ENCODE measurements around the gene BNIP2. TPM values are rescaled to one million over a fixed set of nuclear protein-coding genes. Genes with fewer than 3 reads are reported as not detected.

The BNIP2 gene
- total and polyA plus RNA-seq, 2 donors (not counting 1 experiment from before 2014, with no cell fraction given), result 82.9 to 93.2 TPM

GRCh38 chr15:59618406-59618805 lies 70.7 kb downstream of the BNIP2 start:
- Histone ChIP-seq H3K27me3 (ENCODE audit: control insufficient read depth, insufficient read depth, low read length) (peaks cover 3% of the 10 kb centered on the region), H3K27ac (ENCODE audit: insufficient read depth, low read length) (no peak overlapping the region), H3K9ac (ENCODE audit: insufficient read depth, low read length) (no peak overlapping the region), H3K4me2 (ENCODE audit: extremely low read depth, insufficient read depth, low read length) (no peak overlapping the region), H2AFZ (ENCODE audit: low read length) (no peak overlapping the region), H3K4me1 (ENCODE audit: control insufficient read depth, extremely low read depth, insufficient read depth, low read length) (no peaks in the 10 kb centered on the region), H3K36me3 (ENCODE audit: control insufficient read depth, insufficient read depth, low read length) (no peaks in the 10 kb centered on the region), H3K79me2 (ENCODE audit: control insufficient read depth, insufficient read depth, low read length) (no peaks in the 10 kb centered on the region), H3K4me3 (replicated peaks in 1 of 4; ENCODE audit: control extremely low read depth in 1 of 4, insufficient read depth in 1 of 4, low read depth in 3 of 4, low read length in 4 of 4) (no peak overlapping the region), H4K20me1 (ENCODE audit: control insufficient read depth, extremely low read depth, insufficient read depth, low read length) (no peaks in the 10 kb centered on the region), H3K9me3 (ENCODE audit: control insufficient read depth, insufficient read depth, low read depth, low read length) (no peaks in the 10 kb centered on the region)
- DNase-seq (ENCODE audit: low read depth in 2 of 2), result no peak
- TF ChIP-seq, protein P1, sequence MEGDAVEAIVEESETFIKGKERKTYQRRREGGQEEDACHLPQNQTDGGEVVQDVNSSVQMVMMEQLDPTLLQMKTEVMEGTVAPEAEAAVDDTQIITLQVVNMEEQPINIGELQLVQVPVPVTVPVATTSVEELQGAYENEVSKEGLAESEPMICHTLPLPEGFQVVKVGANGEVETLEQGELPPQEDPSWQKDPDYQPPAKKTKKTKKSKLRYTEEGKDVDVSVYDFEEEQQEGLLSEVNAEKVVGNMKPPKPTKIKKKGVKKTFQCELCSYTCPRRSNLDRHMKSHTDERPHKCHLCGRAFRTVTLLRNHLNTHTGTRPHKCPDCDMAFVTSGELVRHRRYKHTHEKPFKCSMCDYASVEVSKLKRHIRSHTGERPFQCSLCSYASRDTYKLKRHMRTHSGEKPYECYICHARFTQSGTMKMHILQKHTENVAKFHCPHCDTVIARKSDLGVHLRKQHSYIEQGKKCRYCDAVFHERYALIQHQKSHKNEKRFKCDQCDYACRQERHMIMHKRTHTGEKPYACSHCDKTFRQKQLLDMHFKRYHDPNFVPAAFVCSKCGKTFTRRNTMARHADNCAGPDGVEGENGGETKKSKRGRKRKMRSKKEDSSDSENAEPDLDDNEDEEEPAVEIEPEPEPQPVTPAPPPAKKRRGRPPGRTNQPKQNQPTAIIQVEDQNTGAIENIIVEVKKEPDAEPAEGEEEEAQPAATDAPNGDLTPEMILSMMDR (conservative IDR thresholded peaks at IDR 0.05 in 1 of 2, IDR thresholded peaks at IDR 0.05 in 1 of 2; ENCODE audit: low read depth in 1 of 2, low read length in 2 of 2), result no peak
- TF ChIP-seq EZH2 (IDR thresholded peaks at IDR 0.05; ENCODE audit: low read length, missing control alignments), result no peak

- TF ChIP-seq, protein P1 (conservative IDR thresholded peaks at IDR 0.05 in 1 of 2, IDR thresholded peaks at IDR 0.05 in 1 of 2; ENCODE audit: low read depth in 1 of 2, low read length in 2 of 2), result no peak
- TF ChIP-seq EZH2 (IDR thresholded peaks at IDR 0.05; ENCODE audit: low read length, missing control alignments), result no peak
- no peaks in the 10 kb centered on the region for H3K4me1 ChIP-seq (ENCODE audit: control insufficient read depth, extremely low read depth, insufficient read depth, low read length)
- H3K27ac ChIP-seq (ENCODE audit: insufficient read depth, low read length), result no peak overlapping the region
- H3K27me3 ChIP-seq (ENCODE audit: control insufficient read depth, insufficient read depth, low read length), result peaks cover 3% of the 10 kb centered on the region
- no peaks in the 10 kb centered on the region for H4K20me1 ChIP-seq (ENCODE audit: control insufficient read depth, extremely low read depth, insufficient read depth, low read length)
- H3K4me2 ChIP-seq (ENCODE audit: extremely low read depth, insufficient read depth, low read length), result no peak overlapping the region
- no peak overlapping the region for H3K4me3 ChIP-seq (replicated peaks in 1 of 4; ENCODE audit: control extremely low read depth in 1 of 4, insufficient read depth in 1 of 4, low read depth in 3 of 4, low read length in 4 of 4)
- no peaks in the 10 kb centered on the region for H3K79me2 ChIP-seq (ENCODE audit: control insufficient read depth, insufficient read depth, low read length)
- H3K36me3 ChIP-seq (ENCODE audit: control insufficient read depth, insufficient read depth, low read length), result no peaks in the 10 kb centered on the region
- no peak for DNase-seq (ENCODE audit: low read depth in 2 of 2)
- no peak overlapping the region for H2AFZ ChIP-seq (ENCODE audit: low read length)
- no peak overlapping the region for H3K9ac ChIP-seq (ENCODE audit: insufficient read depth, low read length)
- H3K9me3 ChIP-seq (ENCODE audit: control insufficient read depth, insufficient read depth, low read depth, low read length), result no peaks in the 10 kb centered on the region
Measured at GRCh38 chr15:59616379-59616778, 72.7 kb downstream of the BNIP2 start.

DNA sequence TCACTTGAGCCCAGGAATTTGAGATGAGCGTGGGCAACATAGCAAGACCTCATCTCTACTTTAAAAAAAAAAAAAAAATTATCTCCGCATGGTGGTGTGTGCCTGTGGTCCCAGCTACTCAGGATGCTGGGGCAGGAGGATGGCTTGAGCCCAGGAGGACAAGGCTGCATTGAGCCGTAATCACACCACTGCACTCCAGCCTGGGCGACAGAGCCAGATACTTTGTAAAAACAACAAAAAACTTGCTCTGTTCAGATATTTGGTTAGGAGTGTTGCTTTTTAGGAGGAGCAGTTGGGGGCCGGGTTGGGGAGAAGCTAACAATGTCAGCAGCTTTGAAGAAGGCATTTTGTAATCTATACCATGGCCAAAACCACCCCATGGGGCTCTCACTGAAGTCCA lies 73.5 kb downstream of the BNIP2 start:
- no peak overlapping the region for H3K4me2 ChIP-seq (ENCODE audit: extremely low read depth, insufficient read depth, low read length)
- H3K27ac ChIP-seq (ENCODE audit: insufficient read depth, low read length), result no peak overlapping the region
- H3K79me2 ChIP-seq (ENCODE audit: control insufficient read depth, insufficient read depth, low read length), result no peaks in the 10 kb centered on the region
- no peak for DNase-seq (ENCODE audit: low read depth in 2 of 2)
- no peaks in the 10 kb centered on the region for H3K4me1 ChIP-seq (ENCODE audit: control insufficient read depth, extremely low read depth, insufficient read depth, low read length)
- H2AFZ ChIP-seq (ENCODE audit: low read length), result no peak overlapping the region
- no peak overlapping the region for H3K4me3 ChIP-seq (replicated peaks in 1 of 4; ENCODE audit: control extremely low read depth in 1 of 4, insufficient read depth in 1 of 4, low read depth in 3 of 4, low read length in 4 of 4)
- H3K9me3 ChIP-seq (ENCODE audit: control insufficient read depth, insufficient read depth, low read depth, low read length), result no peaks in the 10 kb centered on the region
- no peaks in the 10 kb centered on the region for H4K20me1 ChIP-seq (ENCODE audit: control insufficient read depth, extremely low read depth, insufficient read depth, low read length)
- H3K36me3 ChIP-seq (ENCODE audit: control insufficient read depth, insufficient read depth, low read length), result no peaks in the 10 kb centered on the region
- TF ChIP-seq, protein P1 (conservative IDR thresholded peaks at IDR 0.05 in 1 of 2, IDR thresholded peaks at IDR 0.05 in 1 of 2; ENCODE audit: low read depth in 1 of 2, low read length in 2 of 2), result no peak
- TF ChIP-seq EZH2 (IDR thresholded peaks at IDR 0.05; ENCODE audit: low read length, missing control alignments), result no peak
- H3K9ac ChIP-seq (ENCODE audit: insufficient read depth, low read length), result no peak overlapping the region
- H3K27me3 ChIP-seq (ENCODE audit: control insufficient read depth, insufficient read depth, low read length), result peaks cover 3% of the 10 kb centered on the region
